IPS DF 4.7 (cell line): ENCODE data around the gene TRIM25.

ENCODE experiments used
- DNase-seq: peaks from one replicate; pipeline ENCODE4 v3.0.0-alpha.2; 2013; ENCODE audit warnings: low spot score; ENCODE audit errors: extremely low read depth

The TRIM25 gene

DNA sequence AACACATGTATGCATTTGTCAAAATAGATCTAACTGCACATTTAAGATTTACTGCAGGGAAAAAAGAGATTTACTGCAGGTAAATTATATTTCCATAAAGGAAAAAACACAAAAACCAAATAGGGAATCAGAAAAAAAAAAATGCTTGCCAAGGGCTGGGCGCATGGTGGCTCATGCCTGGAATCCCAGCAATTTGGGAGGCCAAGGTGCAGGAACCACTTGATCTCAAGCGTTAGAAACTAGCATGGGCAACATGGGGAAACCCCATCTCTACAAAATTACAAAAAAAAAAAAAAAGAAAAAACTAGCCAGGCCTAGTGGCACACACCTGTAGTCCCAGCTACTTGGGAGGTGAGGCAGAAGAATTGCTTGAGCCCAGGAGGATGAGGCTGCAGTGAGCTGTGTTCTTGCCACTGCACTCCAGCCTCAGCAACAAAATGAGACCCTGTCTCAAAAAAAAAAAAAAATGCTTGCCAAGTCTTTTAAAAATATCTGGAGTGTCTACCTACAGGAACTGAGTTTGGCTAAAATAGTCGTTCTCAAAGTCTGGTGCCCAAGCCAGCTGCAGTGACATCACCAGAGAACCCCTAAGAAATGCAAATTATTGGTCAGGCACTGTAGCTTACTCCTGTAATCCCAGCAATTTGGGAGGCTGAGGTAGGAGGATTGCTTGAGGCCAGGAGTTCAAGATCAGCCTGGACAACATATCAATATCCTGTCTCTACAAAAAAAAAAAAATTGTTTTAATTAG is 17.5 kb downstream of the TRIM25 start:
- no peak for DNase-seq

DNA sequence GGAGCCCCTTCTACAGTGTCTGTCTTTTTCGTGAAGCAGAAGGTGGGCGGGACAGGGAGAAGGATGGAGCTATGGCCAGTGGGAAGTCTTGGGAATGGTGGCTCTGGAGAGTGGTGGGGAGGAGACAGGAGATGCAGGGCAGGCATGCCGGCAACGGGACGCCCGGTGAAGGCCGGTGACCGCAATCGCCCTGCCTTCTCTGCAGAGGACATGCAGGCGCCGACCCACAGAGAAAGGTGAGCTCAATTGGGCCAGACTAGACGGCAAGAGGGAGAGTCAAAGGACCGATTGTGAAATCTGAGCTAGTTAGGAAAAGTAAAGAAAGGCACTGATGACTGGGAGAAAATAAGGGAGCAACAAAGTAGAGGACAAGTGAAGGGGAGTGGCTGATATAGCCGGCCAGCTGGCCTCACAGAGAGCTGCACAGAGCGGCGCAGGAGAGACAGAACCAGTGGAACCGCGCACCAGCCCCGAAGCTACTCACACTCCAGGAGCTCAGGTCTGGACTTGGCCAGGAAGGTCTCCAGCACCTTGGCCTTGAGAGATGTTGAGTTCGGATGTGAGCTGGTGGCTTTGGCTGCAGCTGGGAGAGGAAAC is 18.9 kb downstream of the TRIM25 start:
- no peak for DNase-seq

DNA sequence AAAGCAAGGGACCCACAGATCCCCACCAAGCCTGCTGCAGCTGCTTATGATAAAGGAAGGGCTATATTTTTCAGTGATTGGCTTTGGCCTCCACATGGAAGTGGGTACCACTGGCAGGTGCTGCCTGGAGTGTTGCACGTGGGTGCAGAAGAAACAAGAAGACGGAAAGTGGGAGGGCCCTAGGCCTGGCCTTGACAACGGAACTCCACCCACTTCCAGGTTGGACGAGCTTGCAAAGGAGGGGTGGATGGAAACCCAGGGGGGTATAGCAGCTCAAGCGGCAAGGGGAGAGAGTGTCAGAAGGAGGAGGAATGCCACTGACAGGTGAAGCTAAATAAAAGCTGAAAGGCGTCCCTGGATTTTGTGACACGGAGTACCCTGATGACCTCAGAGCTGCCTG is 20.3 kb downstream of the TRIM25 start:
- no peak for DNase-seq

DNA sequence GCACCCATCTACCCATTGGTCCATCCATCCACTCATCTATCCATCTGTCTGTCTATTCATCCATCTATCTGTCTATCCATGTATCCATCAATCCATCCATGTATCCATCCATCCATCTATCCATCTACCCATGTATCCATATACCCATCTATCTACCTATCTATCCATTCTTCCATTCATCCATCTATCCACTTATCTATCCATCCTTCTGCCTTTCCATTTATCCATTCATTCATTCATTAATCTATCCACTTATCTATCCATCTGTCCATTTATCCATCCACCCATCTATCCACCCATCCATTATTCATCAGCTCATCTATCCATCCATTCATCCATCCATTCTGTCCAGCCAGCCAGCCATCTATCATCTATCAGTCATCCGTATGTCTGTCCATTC is 21.5 kb downstream of the TRIM25 start:
- no peak for DNase-seq

DNA sequence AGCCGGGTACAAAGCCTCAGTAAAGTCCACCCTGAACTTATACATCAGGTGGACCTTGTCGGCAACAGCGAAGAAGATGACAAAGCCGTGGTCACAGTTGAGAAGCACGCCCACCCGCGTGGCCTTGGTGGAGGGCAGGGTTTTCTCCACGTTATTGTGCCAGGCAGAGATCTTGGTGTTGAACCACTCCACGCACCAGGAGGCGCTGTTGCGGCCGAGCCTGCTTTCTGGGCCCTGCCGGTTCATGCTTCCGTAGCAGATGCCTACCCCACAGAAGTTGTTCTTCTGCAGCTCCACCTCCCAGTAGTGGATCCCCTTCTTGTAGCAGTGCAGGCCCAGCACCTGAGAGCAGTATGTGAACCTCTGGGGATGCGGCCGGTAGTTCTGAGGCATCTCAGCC is 22.1 kb downstream of the TRIM25 start:
- DNase-seq: no peak

DNA sequence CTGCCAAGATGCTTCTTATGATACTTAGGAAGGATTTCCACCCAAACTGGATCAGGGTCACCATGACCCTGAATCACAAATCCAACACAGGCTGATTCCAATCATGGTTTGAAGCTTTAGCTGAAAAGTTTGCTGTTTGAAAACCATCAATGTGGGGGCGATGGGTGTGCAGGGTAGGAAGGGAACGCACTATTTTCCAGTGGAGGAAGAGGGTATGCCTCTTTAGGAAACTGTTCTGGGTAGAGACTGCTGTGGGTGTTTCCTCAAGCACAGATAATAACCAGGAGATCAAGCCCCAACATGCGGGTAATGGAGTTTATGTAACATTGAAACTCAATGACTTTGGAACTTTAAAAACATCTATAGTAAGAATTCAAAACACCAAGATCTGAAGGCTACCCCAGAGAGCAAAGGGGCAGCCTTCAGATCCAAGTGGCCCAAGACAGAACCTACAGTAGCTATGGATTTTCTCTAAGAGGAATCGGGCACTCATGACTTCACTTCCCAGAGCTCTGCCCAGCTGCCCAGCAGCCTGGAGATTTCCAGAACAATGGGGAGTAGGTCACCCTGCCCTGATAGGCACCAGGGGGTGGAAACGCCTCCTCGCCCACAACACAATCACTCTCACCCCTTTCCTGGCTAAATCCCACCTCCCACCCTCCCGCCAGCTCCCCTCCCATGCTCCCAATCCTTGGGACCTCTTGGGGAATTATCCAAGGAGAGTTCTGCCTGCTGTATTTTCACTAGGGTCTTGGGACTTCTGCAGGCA is 22.8 kb downstream of the TRIM25 start:
- DNase-seq: no peak

DNA sequence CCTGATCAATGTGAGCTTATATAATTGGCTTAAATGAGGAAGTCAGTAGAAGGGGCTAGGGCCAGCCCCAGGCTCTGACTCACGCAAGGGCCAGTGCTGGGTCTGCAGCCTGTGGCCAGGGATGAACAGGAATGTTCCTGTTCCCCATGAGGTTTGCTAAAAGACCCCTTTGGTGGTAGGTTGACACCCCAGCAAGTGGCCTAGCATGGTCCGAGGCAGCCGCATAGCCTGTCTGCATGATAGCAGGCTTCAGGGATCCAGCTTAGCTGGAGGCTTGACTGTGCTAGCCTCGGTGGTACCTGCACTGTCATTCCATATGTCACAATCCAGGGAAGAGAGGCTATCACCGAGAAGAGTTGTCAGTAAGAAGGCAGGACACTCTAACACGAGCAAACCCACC is 23.5 kb downstream of the TRIM25 start:
- no peak for DNase-seq

DNA sequence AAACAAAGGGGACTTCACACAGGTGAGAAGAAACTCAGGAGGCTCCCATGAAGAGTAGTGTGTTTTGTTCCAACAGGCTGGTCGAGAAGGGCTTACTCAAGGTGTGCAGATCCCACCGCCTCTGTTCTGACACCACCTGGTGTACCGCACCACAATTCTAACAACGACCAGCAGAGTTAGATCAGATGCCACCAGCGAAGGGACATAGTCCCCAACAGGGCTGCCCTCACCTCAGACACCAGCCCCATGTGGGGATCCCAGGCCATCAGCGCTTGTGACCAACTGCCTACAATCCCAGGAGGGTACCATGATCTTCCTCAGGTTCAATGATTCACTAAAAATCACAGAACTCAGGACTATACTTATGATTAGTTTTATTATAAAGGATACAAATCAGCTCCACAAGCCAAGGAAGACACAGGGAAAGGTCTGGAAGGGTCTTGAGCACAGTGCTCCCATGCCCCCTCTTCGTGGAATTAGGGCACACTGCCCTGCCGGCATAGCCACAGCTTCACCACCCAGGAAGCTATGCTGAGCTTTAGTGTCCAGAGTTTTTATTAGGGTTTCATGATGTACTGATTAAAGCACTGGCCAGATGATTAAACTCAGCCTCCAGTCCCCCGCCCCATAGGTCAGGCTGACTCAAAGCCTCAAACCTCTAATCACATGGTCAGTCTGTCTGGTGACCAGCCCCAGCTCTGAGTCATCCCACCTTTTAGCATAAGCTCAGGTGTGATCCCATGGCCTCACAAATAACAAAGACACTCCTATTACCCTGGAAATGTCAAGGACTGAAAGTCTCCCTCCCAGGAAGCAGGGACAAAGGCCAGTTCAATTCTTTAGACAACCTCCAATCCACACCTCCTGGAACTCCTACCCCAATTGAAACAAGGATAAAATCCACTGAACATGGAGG is 26.0 kb downstream of the TRIM25 start:
- DNase-seq: no peak

DNA sequence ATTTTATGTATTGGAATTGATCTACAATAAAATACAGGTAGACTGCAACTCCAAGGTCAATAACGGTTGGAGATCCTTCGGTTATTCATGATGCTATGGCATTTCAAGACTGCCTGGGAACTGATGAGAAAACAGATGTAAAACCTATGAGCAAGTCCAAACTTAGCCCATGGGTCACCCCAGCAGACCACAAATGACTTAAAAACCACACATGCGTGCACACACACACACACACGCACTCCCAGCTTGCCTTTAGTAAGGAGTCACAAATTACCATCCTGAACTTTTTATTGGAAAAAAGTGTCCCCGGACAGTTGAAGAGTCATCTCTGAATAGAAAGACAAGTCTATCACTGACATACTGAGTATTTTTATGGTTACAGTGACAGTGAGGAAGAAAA is 26.7 kb downstream of the TRIM25 start:
- DNase-seq: no peak

DNA sequence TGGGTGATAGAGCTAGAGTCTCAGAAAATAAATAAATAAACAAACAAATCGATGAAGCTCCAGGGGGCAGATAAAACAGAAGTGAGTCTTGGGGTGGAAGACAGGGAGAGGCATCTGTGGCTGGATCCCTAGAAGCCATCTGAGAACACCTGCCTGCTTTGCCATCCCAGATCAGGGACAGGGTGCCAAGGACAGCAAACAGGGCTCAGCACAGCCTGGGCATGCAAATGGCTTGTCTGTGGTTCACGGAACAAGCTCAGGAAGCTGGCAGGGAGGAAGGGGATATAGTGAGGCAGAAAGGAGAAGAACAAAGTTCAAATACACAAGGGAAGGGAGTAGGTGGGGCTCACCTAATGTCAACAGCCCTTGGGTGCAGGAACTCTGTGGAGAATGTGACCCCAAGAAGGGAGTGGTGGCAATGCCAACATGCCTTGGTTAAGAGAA is 27.5 kb downstream of the TRIM25 start:
- DNase-seq: no peak

DNA sequence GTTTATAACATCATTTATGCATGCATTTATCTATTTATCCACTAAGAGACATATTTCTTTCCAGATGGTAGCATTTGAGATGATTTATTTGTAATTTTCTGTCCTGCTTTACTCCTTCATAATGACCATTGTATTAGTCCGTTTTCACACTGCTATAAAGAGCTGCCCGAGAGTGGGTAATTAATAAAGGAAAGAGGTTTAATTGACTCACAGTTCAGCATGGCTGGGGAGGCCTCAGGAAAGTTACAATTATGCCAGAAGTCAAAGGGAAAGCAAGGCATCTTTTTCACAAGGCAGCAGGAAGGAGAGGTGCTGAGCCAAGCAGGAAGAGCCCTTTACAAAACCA is 28.6 kb downstream of the TRIM25 start:
- DNase-seq: no peak

DNA sequence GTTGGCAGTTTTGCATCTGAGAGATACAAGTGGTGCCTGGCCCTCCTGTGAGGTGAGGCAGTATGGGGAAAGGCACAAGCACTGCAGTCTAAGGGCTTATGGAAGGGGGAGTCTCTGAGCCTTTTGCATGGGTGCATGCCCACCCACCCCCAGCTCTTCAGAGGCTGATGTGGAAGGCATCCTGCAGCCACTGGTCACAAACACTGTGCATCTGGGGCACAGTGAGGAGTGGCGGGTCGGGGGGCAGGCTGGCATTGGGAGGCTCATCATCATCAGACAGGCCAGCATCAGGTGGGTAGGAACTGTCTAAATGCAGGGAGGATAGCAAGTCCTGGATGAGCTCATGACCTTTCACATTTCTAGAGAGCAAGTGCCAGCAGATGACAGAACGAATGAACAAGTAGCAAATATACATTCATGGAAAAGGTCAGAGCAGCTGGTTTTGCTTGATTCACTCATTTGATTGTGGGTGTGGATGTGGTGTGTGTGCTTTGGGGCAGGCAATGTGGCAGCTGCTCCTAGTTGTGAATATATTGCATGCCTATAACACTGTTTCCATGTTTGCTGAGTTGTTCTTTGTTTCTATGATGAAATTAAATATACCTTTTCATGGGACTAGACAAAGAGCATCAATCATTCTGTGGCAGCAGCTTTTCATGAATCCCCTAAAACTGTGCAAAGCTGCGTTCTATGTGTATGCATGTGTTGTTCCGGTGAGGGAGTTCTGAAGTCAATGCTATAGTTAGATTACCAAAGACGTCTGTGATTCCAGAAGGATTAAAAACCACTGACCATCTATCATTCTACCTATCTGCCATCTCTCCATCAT is 29.2 kb downstream of the TRIM25 start:
- DNase-seq: no peak

DNA sequence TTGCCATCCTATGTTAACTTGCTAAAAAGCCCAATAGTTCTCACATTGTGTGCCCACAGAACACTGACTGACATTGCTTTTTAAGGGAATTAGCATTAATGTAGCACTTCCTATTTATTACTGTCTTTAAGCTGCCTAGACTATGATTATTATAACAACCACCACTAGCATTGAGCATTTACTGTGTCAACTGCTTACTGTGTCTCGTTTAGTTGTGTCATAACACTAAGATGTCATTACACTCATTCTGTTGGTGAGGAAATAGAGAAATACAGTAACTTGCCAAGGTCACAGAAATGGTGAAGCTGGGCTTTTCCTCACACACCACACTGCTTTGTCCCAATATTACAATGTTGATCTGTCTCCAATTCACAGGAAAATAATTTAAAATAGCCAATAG is 30.2 kb downstream of the TRIM25 start:
- DNase-seq: no peak

DNA sequence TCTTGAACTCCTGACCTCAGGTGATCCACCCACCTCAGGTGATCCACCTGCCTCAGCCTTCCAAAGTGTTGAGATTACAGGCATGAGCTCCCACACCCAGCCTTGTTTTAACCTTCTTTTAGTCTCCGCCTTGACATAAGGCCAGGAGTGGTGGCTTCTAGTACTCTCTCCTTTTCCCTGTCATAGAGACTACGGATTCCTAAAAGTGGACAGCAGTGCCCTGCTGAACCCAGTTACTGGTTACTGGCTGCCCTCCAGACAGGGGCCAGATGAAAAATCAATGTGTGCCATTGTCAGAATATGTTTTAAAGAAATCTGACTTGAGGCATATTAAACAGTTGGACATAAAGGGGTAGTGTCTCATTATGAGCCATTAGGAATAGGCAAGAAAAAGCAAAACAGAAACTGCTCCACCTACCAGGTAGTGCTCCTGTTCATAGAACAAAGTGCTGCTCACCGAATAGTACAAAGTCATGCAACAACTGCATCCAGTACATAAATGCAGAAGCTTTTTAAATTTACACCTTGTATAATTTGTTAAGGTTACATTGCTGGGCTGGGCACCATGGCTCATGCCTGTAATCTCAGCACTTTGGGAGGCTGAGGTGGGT is 32.1 kb downstream of the TRIM25 start:
- DNase-seq: no peak

DNA sequence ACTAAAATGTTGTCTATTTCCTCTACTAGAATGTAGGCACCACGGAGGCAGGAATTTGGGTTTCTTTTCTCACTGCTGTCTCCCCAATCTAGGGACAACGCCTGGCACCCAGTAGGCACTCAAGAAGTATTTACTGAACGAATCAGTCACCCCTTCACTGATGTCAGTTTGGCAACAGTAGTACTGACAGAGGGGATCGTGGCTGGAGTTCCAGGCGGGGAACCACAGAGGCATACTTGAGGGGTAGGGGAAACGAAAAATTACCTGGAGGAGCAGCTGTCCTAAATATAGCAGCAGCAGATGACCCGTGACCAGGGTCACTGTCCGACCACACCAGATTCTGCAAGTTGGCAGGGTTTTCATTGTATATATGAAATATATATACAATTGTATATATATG is 33.3 kb downstream of the TRIM25 start:
- DNase-seq: no peak

DNA sequence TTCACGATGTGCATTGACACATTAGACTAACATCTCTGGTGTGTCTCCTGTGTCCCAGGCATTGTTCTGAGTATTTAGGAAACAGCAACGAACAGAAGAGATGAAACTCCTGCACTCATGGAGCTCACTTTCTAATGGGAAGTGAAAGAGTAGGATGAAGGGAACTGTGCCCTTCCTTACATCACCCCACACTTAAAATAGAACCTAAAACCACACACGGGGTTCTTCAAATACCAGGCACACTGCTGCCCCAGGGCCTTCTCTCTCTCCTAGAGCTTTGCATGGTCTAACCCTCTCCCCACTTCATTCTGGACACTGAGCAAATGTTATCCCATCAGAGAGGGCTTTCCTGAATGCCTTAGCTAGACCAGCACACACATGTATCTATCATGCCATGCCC is 33.7 kb downstream of the TRIM25 start:
- DNase-seq: no peak

DNA sequence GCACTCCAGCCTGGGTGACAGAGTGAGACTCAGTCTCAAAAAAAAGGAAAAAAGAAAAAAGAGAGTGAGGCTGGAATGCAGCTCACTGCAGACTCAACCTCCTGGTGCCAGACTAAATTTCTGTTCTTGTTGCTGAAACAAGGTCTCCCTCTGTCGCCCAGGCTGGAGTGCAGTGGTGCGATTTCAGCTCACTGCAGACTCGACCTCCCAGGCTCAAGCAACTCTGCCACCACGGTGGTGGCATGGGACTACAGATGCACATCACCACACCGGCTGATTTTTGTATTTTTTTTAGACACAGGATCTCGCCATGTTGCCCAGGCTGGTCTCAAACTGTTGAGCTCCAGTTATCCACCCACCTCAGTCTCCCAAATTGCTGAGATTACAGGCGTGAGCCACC is 34.6 kb downstream of the TRIM25 start:
- no peak for DNase-seq

DNA sequence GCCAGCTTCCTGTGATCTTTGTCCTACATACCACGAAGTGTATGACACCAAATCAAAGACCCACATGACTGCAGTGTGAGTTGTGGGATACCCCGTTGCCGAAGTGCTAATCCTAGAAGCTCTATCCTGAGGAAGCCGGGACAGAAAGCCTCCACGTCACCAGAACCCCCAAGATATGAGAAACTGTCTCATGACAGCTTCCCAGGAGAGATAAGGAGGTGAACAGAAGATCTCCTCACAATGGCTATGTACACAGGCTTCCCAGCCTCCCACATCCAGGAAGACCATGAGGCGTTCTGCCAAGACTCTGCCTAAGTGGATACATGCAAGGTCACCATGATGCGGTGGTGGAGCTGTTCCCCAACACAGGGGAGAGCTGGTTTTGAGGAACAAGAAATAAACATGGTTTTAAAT is 37.1 kb downstream of the TRIM25 start:
- DNase-seq: no peak

DNA sequence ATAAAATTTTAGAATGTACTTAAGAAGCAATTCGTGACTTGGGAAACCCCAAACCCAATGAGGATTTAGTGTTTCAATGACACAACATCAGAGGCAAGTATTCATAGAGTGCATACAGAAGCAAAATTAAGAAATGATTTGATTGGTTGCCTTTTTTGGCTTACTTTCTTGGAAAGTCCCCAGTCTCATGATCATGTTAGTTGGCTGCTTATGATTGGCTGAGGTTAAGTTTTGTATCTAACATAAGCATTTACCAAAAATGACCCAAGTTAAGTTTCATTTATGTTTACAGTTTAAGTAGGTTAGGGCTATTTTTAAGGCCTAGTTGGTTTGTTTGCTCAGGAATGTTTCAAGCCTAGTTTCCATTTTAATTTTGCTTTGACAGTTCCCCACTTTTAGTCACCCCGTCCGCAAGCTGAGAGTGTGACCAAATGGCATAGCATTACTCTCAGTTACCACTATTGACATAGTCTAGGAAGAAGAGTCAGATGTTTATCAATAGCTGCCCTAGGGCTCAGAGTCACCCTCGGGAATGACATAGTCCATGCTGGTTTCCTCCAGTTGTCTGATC is 43.7 kb downstream of the TRIM25 start:
- no peak for DNase-seq

DNA sequence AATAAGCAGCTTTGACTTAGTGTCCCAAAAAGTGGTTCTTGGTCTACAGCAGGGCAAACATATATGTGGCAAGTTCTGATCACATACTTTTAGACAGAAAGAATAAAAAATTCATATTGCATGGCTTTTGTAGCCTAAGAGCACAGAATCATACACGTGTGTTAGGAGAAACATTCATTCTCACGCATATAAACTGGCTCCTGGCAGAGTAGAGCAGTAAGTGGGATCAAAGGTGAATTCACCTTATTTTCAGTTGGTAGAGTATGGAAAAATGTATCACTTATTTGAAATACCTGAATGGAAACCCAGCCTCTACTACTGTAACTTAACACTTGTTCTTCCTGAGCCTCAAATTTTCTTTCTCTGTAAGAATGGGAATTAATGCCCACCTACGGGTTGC is 45.1 kb downstream of the TRIM25 start:
- no peak for DNase-seq
